GM18517 (cell line): Measurements from ENCODE around the gene UNC13A.

Experiments used
- ATAC-seq: cut with Tn5 transposase; IDR thresholded peaks from one replicate; pipeline ENCODE4 v1.9.1; 2021; ENCODE audit warnings: mild to moderate bottlenecking, moderate library complexity; ENCODE audit not compliant: unreplicated experiment

The UNC13A gene

DNA sequence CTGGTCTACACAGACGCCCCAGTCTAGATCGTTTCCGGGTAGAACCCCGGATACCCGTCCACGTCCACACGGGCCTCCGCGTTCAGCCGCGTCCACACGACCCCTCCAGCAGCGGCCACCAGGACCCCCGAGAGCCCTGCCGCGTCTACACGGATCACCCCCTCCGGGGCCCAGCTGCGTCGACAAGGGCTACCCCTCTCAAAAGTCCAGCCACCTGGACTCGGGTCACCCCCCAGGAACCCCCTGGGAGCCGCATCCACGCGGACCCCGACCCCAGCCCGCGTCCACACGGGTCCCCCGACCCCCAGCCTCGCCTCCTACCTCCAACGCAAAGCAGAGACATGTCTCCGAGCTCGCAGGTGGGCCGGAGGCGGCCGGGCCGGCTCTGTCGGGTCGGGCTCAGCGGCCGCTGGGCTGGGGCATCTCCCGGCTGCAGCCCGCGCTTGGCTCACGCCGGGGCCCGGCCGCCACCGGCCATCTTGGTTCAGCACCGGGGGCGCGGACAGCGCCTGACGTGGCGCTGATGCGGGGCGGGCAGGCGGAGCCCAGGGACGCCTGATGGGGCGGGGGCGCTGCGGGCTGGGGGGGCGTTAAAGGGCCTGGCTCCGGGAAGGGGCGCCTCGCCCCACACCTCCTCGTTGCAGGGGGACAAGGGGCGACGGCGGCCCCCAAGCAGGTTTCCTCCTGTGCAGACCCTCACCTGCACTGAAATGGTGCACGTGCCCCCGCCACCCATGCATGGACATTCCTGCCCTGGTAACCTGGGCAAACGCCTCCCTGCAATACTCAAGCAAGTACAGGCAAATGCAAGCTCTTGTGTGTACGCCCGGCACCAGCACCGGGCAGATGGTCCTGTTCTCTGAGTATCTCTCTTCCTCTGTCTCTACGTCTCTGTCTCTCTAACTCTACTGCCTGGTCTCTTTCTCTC lies at the start of gene UNC13A:
Gene UNC13A (minus strand): TSS at position 498 of the 928 bp plus-strand sequence. CDS start 155 bp downstream, at position 343.
- ATAC-seq, result no peak

DNA sequence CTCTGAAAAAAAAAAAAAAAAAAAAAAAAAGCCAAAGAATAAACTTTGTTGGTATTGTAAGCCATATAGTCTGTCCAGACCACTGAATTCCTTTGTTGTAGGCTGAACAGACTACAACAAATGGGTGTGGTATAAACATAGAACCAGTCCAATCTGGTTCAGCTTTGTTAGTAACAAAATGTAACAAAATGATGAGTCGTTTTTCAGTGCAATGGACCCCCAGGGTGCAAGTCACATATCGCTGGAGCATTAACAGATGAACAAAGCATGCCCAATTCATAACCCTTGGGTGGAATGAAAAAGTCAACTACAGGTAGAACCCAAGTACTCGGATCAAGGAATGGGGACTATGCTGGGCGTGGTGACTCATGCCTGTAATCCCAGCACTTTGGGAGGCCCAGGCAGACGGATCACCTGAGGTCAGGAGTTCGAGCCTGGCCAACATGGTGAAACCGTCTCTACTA lies 49.6 kb upstream of the UNC13A start:
- no peak for ATAC-seq

DNA sequence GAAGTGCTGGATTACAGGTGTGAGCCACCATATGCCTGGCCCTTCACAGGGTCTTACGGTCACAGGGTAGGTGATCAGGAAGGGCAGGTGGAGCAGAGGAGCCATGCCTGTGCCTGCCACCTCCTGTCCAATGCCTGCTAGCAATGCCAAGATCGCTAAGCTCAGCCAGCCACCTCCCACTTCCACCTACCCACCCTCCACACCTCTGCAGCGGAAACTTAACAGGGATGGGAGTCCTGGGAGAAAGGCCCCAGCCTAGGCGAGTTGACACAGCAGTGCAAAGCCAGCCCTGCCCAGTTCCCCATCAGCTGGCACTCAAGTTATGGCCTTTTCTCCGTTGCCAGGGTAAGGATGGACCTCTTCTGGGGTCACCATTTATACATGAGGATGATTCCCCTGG lies 47.3 kb upstream of the UNC13A start:
- ATAC-seq, result no peak

DNA sequence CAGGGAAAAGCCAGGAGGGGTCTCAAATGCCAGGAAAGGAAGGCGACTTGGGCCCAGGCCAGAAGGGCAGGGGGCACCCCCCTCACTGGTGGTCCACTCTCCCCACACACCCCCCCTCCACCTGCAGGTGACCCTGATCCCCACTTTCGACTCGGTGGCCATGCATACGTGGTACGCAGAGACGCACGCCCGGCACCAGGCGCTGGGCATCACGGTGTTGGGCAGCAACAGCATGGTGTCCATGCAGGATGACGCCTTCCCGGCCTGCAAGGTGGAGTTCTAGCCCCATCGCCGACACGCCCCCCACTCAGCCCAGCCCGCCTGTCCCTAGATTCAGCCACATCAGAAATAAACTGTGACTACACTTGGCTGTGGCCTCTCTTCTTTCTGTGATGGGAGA lies 46.0 kb upstream of the UNC13A start:
- no peak for ATAC-seq

DNA sequence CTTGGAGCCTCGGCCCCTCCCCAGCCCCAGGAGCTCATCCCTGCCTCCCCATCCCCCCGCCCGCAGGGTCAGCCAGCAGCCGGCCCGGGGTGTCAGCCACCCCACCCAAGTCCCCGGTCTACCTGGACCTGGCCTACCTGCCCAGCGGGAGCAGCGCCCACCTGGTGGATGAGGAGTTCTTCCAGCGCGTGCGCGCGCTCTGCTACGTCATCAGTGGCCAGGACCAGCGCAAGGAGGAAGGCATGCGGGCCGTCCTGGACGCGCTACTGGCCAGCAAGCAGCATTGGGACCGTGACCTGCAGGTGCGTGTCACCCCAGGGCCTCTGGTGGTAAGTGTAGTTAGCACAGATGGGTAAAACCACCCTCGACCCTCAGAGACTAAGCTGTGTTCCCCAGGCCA lies 45.0 kb upstream of the UNC13A start:
- no peak for ATAC-seq

DNA sequence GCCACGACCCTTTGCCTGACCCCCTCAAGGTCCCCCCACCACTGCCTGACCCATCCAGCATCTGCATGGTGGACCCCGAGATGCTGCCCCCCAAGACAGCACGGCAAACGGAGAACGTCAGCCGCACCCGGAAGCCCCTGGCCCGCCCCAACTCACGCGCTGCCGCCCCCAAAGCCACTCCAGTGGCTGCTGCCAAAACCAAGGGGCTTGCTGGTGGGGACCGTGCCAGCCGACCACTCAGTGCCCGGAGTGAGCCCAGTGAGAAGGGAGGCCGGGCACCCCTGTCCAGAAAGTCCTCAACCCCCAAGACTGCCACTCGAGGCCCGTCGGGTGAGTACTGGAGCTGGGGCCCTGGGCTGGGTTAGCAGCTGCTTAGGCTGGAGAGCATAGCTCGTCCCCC lies 39.7 kb upstream of the UNC13A start:
- ATAC-seq, result no peak

GRCh38 chr19:17726964-17727773 lies 39.0 kb upstream of the UNC13A start:
- ATAC-seq, result no peak

- ATAC-seq, result no peak
Observed at GRCh38 chr19:17726136-17726741, 38.1 kb upstream of the UNC13A start.

DNA sequence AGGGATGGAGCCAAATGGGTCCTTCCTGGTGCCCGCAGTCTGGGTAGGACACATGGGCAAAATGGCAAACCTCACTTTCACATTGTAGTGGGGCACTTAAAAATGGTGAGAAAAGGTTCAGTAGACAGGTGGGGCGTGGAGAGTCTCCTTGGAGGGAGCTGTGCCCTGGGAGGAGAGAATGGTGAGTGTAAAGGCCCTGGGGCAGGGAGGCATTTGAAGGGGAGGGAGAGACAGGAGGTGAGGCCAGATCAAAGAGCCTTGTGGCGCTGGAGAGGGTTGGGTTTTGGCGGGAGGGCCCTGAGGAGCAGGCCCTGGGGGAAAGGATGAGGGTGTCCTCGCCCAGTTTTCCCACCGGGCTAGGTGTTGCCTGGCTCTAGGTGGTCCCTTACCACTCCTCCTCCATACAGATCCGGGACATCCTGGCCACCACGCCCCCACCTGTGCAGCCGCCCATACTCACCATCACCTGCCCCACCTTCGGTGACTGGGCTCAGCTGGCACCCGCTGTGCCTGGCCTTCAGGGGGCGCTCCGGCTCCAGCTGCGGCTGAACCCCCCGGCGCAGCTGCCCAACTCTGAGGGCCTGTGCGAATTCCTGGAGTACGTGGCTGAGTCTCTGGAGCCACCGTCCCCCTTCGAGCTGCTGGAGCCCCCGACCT lies 37.4 kb upstream of the UNC13A start:
- ATAC-seq, result no peak

- ATAC-seq, result no peak
Observed at GRCh38 chr19:17724655-17725054, 36.5 kb upstream of the UNC13A start.

DNA sequence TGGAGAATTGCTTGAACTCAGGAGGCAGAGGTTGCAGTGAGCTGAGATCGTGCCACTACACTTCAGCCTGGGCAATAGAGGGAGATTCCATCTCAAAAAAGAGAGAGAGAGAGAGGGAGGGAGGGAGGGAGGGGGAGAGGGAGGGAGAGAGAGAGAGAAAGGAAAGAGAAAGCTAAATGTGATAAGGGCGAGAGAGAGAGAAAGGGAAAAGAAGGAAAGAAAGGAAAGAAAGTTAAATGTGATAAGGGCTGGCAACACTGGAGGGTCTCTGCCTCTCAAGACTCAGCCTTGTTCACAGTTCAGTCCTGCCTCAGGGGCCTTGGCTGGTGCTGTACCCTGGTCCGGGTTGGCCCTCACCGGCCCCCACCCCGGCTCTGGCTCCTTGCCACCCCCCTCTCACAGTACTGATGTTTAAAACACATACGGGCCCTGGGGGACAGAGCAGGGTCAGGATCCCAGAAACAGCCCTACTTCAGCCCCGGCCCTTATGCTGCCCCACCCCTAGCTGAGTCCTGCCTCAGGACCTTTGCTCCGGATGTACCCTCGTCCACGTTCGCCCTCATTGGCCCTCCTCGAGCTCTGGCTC lies 34.6 kb upstream of the UNC13A start:
- no peak for ATAC-seq

GRCh38 chr19:17721821-17722220 lies 33.7 kb upstream of the UNC13A start:
- ATAC-seq, result no peak

DNA sequence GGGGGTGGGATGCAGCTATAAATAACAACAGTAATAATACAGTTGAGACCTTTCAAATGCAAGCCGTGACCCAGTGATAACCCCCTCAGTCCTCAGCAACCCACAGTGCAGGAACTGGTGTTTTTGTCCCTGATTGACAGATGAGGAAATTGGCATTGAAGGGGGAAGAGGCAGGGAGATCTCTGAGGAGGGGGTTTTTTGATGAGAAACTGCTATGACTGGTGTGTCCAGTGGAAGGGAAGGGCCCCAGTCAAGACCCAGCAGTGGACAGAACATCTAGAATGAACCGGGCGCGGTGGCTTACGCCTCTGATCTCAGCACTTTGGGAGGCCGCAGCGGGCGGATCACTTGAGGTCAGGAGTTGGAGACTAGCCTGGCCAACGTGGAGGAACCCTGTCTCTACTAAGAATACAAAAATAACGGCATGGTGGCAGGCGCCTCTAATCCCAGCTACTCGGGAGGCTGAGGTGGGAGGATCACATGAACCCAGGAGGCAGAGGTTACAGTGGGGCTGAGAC lies 33.0 kb upstream of the UNC13A start:
- no peak for ATAC-seq

GRCh38 chr19:17720440-17720839 lies 32.3 kb upstream of the UNC13A start:
- ATAC-seq, result no peak

GRCh38 chr19:17719730-17720400 lies 31.7 kb upstream of the UNC13A start:
- ATAC-seq, result peak; percentile 16

DNA sequence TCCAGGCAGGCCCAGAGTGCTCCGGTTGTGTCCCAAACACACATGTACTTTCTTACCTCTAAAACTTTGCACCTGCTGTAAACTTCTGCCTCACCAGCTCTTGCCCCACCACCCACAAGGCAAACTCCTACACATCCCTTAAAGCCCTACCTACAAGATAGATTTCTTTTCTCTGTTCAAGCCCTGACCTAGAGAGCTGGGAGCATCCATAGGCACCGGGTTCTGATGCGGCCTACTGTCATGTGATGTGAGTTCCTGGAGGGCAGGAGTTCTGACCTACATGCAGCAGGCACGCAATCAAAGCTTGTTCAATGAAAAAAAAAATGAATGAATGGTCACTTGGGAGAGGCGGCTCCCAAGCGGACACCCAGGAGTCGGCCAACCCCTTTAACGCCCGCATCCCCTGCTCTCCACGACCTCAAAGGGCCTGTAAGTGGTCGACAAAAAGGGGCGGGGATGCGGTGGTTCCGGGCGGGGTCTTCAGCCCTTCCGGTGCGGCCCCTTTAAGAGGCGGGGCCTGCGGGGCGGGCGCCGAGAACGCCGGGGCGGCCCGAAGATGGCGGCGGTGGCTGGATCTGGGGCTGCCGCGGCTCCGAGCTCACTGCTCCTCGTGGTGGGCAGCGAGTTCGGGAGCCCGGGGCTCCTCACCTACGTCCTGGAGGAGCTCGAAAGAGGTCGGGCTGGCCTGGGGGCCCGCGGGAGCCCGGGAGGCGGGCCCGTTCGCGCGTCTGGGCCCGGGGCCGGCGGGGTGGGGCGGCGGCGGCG lies 31.0 kb upstream of the UNC13A start, which contains the start of gene MAP1S:
Gene MAP1S (plus strand): TSS at position 534 of the 765 bp plus-strand sequence. CDS start 23 bp downstream, at position 557.
- peak; percentile 66 for ATAC-seq

DNA sequence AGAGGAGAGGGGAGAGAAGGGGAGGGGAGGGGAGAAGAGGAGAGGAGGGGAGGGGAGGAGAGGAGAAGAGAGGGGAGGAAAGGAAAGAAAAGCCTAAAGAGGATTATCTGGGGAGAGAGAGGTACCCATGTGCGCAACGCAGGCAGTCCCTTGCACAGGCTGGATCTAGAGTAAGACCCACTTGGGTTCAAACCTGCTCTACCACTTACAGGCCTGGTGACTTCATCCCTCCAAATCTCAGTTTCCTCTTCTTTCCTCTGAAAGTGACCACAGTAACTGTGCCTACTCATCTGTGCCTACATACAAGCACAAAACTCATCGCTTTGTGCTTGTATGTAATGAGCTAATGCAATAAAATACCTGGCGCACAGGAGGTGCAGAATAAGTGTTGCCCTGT lies 30.4 kb upstream of the UNC13A start:
- no peak for ATAC-seq

DNA sequence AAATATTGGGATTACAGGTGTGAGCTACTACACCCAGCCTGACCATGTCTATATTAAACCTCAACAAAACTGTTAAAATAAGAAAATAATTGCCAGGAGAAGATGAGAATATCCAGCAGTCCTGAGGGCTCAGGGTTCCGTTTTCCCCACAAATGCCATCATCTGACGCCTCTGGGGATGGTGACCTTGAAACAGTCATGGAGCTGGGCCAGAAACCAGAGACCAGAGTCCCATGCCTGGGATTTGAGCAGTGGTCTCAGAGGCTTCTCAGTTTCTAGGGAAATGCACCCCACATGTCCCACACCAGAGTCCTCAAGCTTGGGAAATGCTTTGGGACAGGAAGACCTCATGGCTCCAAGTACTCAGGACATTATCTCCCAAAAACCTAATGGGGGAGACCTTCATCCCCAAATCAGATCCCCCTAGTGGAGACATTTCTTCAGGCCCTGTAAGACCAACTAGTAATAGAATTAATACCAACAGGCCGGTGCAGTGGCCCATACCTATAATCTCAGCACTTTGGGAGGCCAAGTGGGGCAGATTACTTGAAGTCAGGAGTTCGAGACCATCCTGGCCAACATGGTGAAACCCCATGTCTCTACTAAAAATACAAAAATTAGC lies 28.3 kb upstream of the UNC13A start:
- ATAC-seq, result no peak
